Tibial artery (tissue), 4 donors: ENCODE results near the gene FAM186B.

Experiments
- DNase-seq, 2 donors: peaks; one replicate each; pipeline ENCODE4 v3.0.0-alpha.2; 2019
- H3K27ac ChIP-seq, 2 donors: fragments of 200-600 bp; sonication (generic) in 1 of 2; 1 replicate in 1 of 2; 2 replicates in 1 of 2; pipeline ENCODE4 v1.5.1; 2018 to 2019; ENCODE audit warnings: mild to moderate bottlenecking in 1 of 2
- H3K27me3 ChIP-seq, 2 donors: fragments of 200-600 bp; sonication (generic) in 1 of 2; one replicate each; pipeline versions ENCODE4 v1.5.1 to v1.6.0; 2016 to 2019
- H3K36me3 ChIP-seq, 3 donors: fragments of 200-600 bp; sonication (generic) in 2 of 3; one replicate each; pipeline ENCODE4 v1.5.1; 2016 to 2019; ENCODE audit warnings: mild to moderate bottlenecking in 2 of 3
- H3K4me1 ChIP-seq, 4 donors: fragments of 200-600 bp; sonication (generic) in 2 of 4; 1 replicate in 3 of 4; 2 replicates in 1 of 4; pipeline ENCODE4 v1.5.1; 2016 to 2019
- H3K4me3 ChIP-seq, 2 donors: fragments of 200-600 bp; sonication (generic) in 1 of 2; 1 replicate in 1 of 2; 2 replicates in 1 of 2; pipeline ENCODE4 v1.5.1; 2018 to 2019; ENCODE audit warnings: mild to moderate bottlenecking in 2 of 2
- H3K9me3 ChIP-seq, 3 donors: fragments of 200-600 bp; sonication (generic) in 1 of 3; one replicate each; pipeline ENCODE4 v1.5.1; 2016 to 2019
- CTCF ChIP-seq, 2 experiments: fragments of 200-600 bp in 1 of 2; fragments of 450-650 bp in 1 of 2; IDR thresholded peaks; one replicate each; pipeline ENCODE4 v1.5.1; 2017 to 2019; ENCODE audit warnings: antibody characterized with exemption in 2 of 2, mild to moderate bottlenecking in 1 of 2, moderate library complexity in 1 of 2
- intact Hi-C: fragments of 100-400 bp; cut with DNase I; formaldehyde crosslinking; loops from one replicate; pipeline ENCODE4 v1.15.0; 2023; ENCODE audit warnings: low total_unique reads

The FAM186B gene

GRCh38 chr12:49626169-49626835 lies 20.9 kb upstream of the FAM186B start:
- TF ChIP-seq CTCF (IDR thresholded peaks at IDR 0.05): no peak
- no peak overlapping the region for H3K4me3 ChIP-seq
- peaks cover 0 to 21% (median 11%) of the 10 kb centered on the region in 4 donors for H3K4me1 ChIP-seq
- H3K36me3 ChIP-seq: peaks cover 0 to 12% (median 2%) of the 10 kb centered on the region in 3 donors
- H3K27ac ChIP-seq: no peak overlapping the region
- H3K27me3 ChIP-seq: no peaks in the 10 kb centered on the region
- no peak for DNase-seq
- no peaks in the 10 kb centered on the region for H3K9me3 ChIP-seq
- intact Hi-C loops: no loop called here

GRCh38 chr12:49624921-49625577 lies 19.6 kb upstream of the FAM186B start:
- H3K9me3 ChIP-seq: no peaks in the 10 kb centered on the region
- peaks cover 0 to 23% (median 12%) of the 10 kb centered on the region in 4 donors for H3K4me1 ChIP-seq
- intact Hi-C loops: no loop called here
- no peaks in the 10 kb centered on the region for H3K27me3 ChIP-seq
- H3K27ac ChIP-seq: peak overlapping the region; percentile 89 to 91
- TF ChIP-seq CTCF (IDR thresholded peaks at IDR 0.05): no peak
- no peaks in the 10 kb centered on the region for H3K36me3 ChIP-seq
- DNase-seq: no peak
- H3K4me3 ChIP-seq: no peak overlapping the region

- TF ChIP-seq CTCF (IDR thresholded peaks at IDR 0.05): peak; percentile 32 to 40
- Histone ChIP-seq H3K27ac (peak within 1 kb of the TSS; percentile 89 to 91), H3K9me3 (no peaks in the 10 kb centered on the region), H3K36me3 (no peaks in the 10 kb centered on the region), H3K4me1 (peaks cover 0 to 23% (median 12%) of the 10 kb centered on the region in 4 donors), H3K4me3 (peak within 1 kb of the TSS; percentile 57 to 69), H3K27me3 (no peaks in the 10 kb centered on the region)
- DNase-seq: peak; percentile 82 to 93
- intact Hi-C loops: no loop called here
These were observed 17.9 kb upstream of the FAM186B start, which contains the start of gene PRPF40B for GRCh38 chr12:49623142-49623904. Gene PRPF40B (plus strand): TSS chr12:49623561. CDS start chr12:49623591, 30 bp downstream.

- intact Hi-C loops: no loop called here
- Histone ChIP-seq H3K4me3 (peak overlapping the region; percentile 57 to 69), H3K27me3 (no peaks in the 10 kb centered on the region), H3K9me3 (no peaks in the 10 kb centered on the region), H3K36me3 (no peaks in the 10 kb centered on the region), H3K4me1 (peaks cover 0 to 23% (median 12%) of the 10 kb centered on the region in 4 donors), H3K27ac (peak overlapping the region; percentile 89 to 91)
- DNase-seq: no peak
- TF ChIP-seq CTCF (IDR thresholded peaks at IDR 0.05): no peak
These were observed 17.2 kb upstream of the FAM186B start for GRCh38 chr12:49622501-49623141.
